Measurements from ENCODE around the gene SPRR2B.
"Not testable (repeated sequence)": the region's sequence is repeated elsewhere in the genome, so short reads cannot be mapped to it uniquely, and the experiment has no call there.

DNA sequence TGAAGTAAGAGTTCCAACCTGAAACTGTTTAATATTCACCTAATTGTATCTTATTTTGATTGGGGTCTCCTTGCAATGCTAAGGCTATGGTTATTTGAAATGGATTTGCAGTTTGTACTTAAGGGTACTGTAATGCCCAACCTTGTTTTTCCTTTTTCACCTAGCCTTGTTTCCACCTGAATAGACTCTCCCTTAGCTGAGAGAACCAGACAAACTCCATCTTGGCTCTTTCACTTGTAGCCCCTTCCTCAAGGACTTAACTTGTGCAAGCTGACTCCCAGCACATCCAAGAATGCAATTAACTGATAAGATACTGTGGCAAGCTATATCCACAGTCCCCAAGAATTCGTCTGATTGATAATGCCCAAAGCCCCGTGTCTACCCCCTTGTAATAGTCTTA, 49.6 kb downstream of the SPRR2B start:
- TF ChIP-seq, protein P1, sequence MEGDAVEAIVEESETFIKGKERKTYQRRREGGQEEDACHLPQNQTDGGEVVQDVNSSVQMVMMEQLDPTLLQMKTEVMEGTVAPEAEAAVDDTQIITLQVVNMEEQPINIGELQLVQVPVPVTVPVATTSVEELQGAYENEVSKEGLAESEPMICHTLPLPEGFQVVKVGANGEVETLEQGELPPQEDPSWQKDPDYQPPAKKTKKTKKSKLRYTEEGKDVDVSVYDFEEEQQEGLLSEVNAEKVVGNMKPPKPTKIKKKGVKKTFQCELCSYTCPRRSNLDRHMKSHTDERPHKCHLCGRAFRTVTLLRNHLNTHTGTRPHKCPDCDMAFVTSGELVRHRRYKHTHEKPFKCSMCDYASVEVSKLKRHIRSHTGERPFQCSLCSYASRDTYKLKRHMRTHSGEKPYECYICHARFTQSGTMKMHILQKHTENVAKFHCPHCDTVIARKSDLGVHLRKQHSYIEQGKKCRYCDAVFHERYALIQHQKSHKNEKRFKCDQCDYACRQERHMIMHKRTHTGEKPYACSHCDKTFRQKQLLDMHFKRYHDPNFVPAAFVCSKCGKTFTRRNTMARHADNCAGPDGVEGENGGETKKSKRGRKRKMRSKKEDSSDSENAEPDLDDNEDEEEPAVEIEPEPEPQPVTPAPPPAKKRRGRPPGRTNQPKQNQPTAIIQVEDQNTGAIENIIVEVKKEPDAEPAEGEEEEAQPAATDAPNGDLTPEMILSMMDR (conservative IDR thresholded peaks at IDR 0.05): not testable (repeated sequence)
- not testable (repeated sequence) for TF ChIP-seq EZH2 (IDR thresholded peaks at IDR 0.05; ENCODE audit: low read depth)

All from PC-9 (cell line).